Activated CD8-positive, alpha-beta T cell treated with anti-CD3 and anti-CD28 coated beads, Interleukin-2, amount 10 ng/mL, durations not matched to agents 7 days and 5 days (primary cell): ENCODE data around the gene XAB2. TPM values are rescaled to one million over a fixed set of nuclear protein-coding genes. Genes with fewer than 3 reads are reported as not detected.

Experiments used
- ATAC-seq: fragments of 150-1000 bp; cut with Tn5 transposase; one replicate; pipeline ENCODE4 v1.10.0; 2021; ENCODE audit warnings: moderate library complexity
- CTCF ChIA-PET: fragments of 350-600 bp; sonication (Branson Sonifier 250); formaldehyde crosslinking; loops from one replicate; lab custom pipeline; 2021; ENCODE audit warnings: antibody characterized with exemption; lab: Charles Lee
- POLR2A ChIA-PET: fragments of 350-600 bp; sonication (Branson Sonifier 250); formaldehyde crosslinking; loops from one replicate; lab custom pipeline; 2021; ENCODE audit warnings: antibody characterized with exemption; lab: Charles Lee
- DNase-seq: peaks from one replicate; pipeline ENCODE4 v3.0.0-alpha.2; 2020
- H3K27ac Mint-ChIP-seq: one replicate; pipeline ENCODE4 v1.8.0; 2021; ENCODE audit warnings: mild to moderate bottlenecking, mixed read lengths
- H3K27me3 Mint-ChIP-seq: one replicate; pipeline ENCODE4 v1.8.0; 2021; ENCODE audit warnings: low read depth, mixed read lengths
- H3K36me3 Mint-ChIP-seq: one replicate; pipeline ENCODE4 v1.8.0; 2021; ENCODE audit warnings: low read depth, mixed read lengths
- H3K4me1 Mint-ChIP-seq: one replicate; pipeline ENCODE4 v1.8.0; 2021; ENCODE audit warnings: low read depth, mixed read lengths
- H3K4me3 Mint-ChIP-seq: one replicate; pipeline ENCODE4 v1.8.0; 2021; ENCODE audit warnings: mild to moderate bottlenecking, mixed read lengths
- H3K9me3 Mint-ChIP-seq: one replicate; pipeline ENCODE4 v1.8.0; 2022; ENCODE audit warnings: mixed read lengths; ENCODE audit not compliant: insufficient read depth
- total RNA-seq, 2 experiments: library from RNA; stranded (reverse); gene quantifications; one replicate each; pipeline ENCODE4 v1.2.3, GENCODE V29; 2021

Gene XAB2
- total RNA-seq, 2 experiments from 2014 or later, result 44.8 to 46.9 TPM

GRCh38 chr19:7641290-7642276 lies 12.2 kb upstream of the XAB2 start:
- H3K4me1 Mint-ChIP-seq, result peaks cover 35% of the 10 kb centered on the region
- no peak for DNase-seq
- H3K9me3 Mint-ChIP-seq, result no peaks in the 10 kb centered on the region
- POLR2A ChIA-PET, result interaction anchor here (0.8 kb wide), 3 partner anchors 12 to 37 kb away, joined by 3 read pairs; partner anchors contain the start of genes PET100 and XAB2
- no peak overlapping the region for H3K4me3 Mint-ChIP-seq
- no peak for ATAC-seq
- H3K27me3 Mint-ChIP-seq, result no peaks in the 10 kb centered on the region
- no peak overlapping the region for H3K27ac Mint-ChIP-seq
- CTCF ChIA-PET, result interaction anchor here (0.8 to 1.1 kb wide), 2 partner anchors 10 to 39 kb away, joined by 3 to 5 read pairs; partner anchors contain the start of gene TRAPPC5
- H3K36me3 Mint-ChIP-seq, result peaks cover 33% of the 10 kb centered on the region

DNA sequence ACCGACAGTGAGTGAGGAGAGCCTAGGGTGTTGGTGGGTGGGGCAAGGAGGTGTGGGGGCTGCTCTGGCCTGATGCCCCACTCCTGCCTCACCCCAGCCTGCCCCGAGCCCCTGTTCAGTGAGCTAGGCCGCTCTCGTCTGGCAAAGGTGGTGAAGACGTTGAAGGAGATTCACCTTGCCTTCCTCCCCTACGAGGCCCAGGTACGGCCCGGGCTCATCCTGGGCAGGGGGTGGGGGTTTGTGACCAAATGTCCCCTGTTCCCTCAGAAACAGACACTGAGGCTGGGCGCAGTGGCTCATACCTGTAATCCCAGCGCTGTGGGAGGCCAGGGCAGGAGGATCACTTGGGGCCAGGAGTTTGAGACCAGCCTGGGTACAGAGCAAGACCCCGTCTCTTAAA lies 11.5 kb upstream of the XAB2 start:
- no peaks in the 10 kb centered on the region for H3K27me3 Mint-ChIP-seq
- ChIA-PET POLR2A (interaction anchor here (0.8 kb wide), 3 partner anchors 11 to 38 kb away, joined by 3 read pairs; partner anchors contain the start of genes PET100 and XAB2), CTCF (interaction anchor here (0.8 to 1.1 kb wide), 2 partner anchors 11 to 40 kb away, joined by 3 to 5 read pairs; partner anchors contain the start of gene TRAPPC5)
- no peak for DNase-seq
- H3K4me1 Mint-ChIP-seq, result peaks cover 42% of the 10 kb centered on the region
- peaks cover 32% of the 10 kb centered on the region for H3K36me3 Mint-ChIP-seq
- no peak overlapping the region for H3K4me3 Mint-ChIP-seq
- H3K9me3 Mint-ChIP-seq, result no peaks in the 10 kb centered on the region
- no peak overlapping the region for H3K27ac Mint-ChIP-seq
- no peak for ATAC-seq

DNA sequence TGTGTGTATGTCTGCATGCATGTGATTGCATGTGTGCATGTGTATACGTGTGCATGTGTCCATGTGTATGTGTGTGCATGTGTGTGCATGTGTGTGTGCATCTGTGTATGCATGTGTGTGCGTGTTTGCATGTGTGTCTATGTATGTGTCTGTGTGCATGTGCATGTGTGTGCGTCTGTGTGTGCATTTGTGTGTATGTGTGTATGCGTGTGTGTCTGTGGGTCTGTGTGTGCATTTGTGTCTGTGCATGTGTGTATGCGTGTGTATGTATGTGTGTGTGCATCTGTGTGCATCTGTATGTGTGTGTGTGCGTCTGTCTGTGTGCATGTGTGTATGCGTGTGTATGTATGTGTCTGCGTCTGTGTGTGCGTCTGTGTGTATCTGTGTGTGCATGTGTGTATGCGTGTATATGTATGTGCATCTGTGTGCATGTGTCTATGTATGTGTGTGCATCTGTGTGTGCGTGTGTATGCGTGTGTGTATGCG lies 10.6 kb upstream of the XAB2 start:
- no peak for ATAC-seq
- no peaks in the 10 kb centered on the region for H3K9me3 Mint-ChIP-seq
- peaks cover 43% of the 10 kb centered on the region for H3K4me1 Mint-ChIP-seq
- peaks cover 28% of the 10 kb centered on the region for H3K36me3 Mint-ChIP-seq
- H3K27ac Mint-ChIP-seq, result peak overlapping the region; percentile 54
- ChIA-PET POLR2A (no interaction called here), CTCF (no interaction called here)
- H3K4me3 Mint-ChIP-seq, result no peak overlapping the region
- DNase-seq, result no peak
- H3K27me3 Mint-ChIP-seq, result no peaks in the 10 kb centered on the region

DNA sequence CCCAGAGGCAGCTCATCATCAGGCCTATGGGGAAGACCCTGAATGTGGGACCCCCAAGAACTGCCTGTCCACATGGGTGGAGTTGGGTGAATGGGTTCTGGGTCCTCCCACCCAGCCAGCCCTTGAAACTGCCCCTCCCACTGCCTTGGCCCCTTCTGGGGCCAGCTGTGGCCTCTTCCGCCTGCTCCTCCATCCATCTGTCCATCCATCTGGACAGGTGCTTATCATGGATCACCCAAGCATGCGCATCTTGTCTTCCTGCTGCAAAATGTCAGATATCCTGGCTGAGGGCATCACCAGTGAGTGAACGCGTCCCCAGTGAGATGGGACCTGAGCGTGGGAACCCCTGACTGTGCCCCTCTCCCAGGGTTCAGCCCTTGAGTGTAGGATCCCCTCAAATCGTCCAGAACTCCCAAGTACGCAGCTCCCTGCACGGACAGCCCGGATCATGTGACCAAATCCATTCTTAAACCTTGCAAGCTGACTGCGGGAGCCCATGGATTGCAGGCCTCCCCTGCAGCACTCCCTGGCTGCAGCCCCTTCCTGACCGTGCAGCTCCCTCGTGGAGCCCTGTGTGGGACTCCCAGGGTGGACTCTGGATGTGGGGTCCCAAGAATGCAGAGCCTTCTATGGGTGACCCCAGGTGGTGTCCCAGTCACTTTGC lies 9.6 kb upstream of the XAB2 start:
- POLR2A ChIA-PET, result interaction anchor here (2.0 kb wide), 1 partner anchor 9 kb away, joined by 13 read pairs; the partner anchor contains the start of genes PET100 and XAB2

DNA sequence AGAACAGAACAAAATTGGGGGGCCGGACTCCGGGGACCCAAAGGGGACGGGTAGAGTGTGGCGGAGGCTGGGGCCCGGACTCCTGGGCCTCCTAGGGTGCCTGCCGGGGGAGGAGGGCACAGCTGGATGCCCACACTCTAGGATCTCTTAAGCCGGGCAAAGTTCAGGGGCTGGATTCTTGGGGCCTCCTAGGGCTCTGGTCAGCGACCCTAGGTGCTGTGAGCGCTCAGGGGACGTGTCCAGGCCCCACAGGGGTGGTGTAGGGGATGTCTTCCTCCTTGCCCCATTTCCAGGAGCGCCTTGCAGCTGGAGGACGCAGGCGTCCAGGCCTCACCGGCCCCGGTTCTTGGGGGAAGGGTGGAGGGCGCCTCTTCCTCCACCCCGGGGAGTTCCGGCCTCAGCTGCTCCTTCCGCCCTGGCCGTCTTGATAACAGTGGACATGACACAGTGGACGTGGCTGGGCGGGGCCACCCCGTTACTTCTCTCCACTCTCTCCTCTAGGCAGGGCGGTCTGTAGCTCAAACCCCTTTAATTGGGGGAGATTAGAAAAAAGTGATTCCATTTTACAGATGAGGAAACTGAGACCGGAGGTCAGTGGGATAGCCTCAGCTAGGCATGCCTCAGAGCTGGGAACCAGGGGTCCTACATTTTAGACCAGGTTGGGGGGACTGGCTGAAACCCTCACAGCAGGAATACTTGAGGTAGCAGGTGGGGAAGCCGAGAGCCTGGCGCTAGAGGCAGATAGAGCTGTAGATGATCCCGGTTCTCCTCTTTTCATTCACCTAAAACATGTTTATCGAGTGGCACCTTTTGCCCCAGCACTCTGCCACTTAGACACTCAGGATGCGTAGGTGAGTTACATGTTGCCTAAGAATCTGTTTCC lies 8.3 kb upstream of the XAB2 start:
- ATAC-seq, result peak; percentile 38
- POLR2A ChIA-PET, result interaction anchor here (0.9 to 2.0 kb wide), 8 partner anchors 8 to 69 kb away, joined by 3 to 13 read pairs (median 4); partner anchors contain the start of genes MCEMP1, PET100, RETN and XAB2
- Mint-ChIP-seq H3K27me3 (no peaks in the 10 kb centered on the region), H3K36me3 (peaks cover 19% of the 10 kb centered on the region), H3K27ac (peak overlapping the region; percentile 92), H3K4me3 (peak overlapping the region; percentile 80), H3K4me1 (peaks cover 40% of the 10 kb centered on the region), H3K9me3 (no peaks in the 10 kb centered on the region)
- DNase-seq, result peak; percentile 29
- CTCF ChIA-PET, result interaction anchor here (1.0 to 2.9 kb wide), 4 partner anchors 14 to 163 kb away, joined by 3 to 15 read pairs (median 3); partner anchors contain the start of gene TRAPPC5

More for the DNA sequence above, 9.6 kb upstream of the XAB2 start:
- DNase-seq, result no peak
- Mint-ChIP-seq H3K36me3 (peaks cover 25% of the 10 kb centered on the region), H3K27ac (peak overlapping the region; percentile 72), H3K4me3 (peak overlapping the region; percentile 34), H3K9me3 (no peaks in the 10 kb centered on the region), H3K4me1 (peaks cover 43% of the 10 kb centered on the region), H3K27me3 (no peaks in the 10 kb centered on the region)
- no peak for ATAC-seq
- CTCF ChIA-PET, result interaction anchor here (2.9 kb wide), 1 partner anchor 13 kb away, joined by 15 read pairs; no protein-coding TSS in a partner anchor

GRCh38 chr19:7636691-7637373 lies 7.5 kb upstream of the XAB2 start, which contains the start of gene STXBP2:
STXBP2 (plus strand) TSS chr19:7637110; CDS start chr19:7637150, 40 bp downstream.
- Mint-ChIP-seq H3K36me3 (peaks cover 22% of the 10 kb centered on the region), H3K9me3 (no peaks in the 10 kb centered on the region), H3K4me1 (peaks cover 40% of the 10 kb centered on the region), H3K27me3 (no peaks in the 10 kb centered on the region), H3K4me3 (peak within 1 kb of the TSS; percentile 80), H3K27ac (peak within 1 kb of the TSS; percentile 92)
- POLR2A ChIA-PET, result interaction anchor here (0.9 to 1.5 kb wide), 5 partner anchors 8 to 69 kb away, joined by 3 to 5 read pairs (median 3); partner anchors contain the start of genes MCEMP1 and RETN
- DNase-seq (peak; percentile 94), ATAC-seq (peak; percentile 93)
- CTCF ChIA-PET, result interaction anchor here (1.0 to 2.9 kb wide), 4 partner anchors 15 to 164 kb away, joined by 3 to 15 read pairs (median 3); partner anchors contain the start of gene TRAPPC5

GRCh38 chr19:7636317-7636690 lies 7.0 kb upstream of the XAB2 start:
- peak overlapping the region; percentile 92 for H3K27ac Mint-ChIP-seq
- POLR2A ChIA-PET, result interaction anchor here (0.6 kb wide), 1 partner anchor 24 kb away, joined by 3 read pairs; no protein-coding TSS in a partner anchor
- CTCF ChIA-PET, result interaction anchor here (1.3 to 1.6 kb wide), 2 partner anchors 16 to 45 kb away, joined by 3 to 9 read pairs; partner anchors contain the start of gene TRAPPC5

GRCh38 chr19:7635670-7636069 lies 6.3 kb upstream of the XAB2 start:
- H3K9me3 Mint-ChIP-seq, result no peaks in the 10 kb centered on the region
- H3K4me3 Mint-ChIP-seq, result peak overlapping the region; percentile 29
- CTCF ChIA-PET, result interaction anchor here (0.8 to 1.6 kb wide), 3 partner anchors 17 to 67 kb away, joined by 3 to 9 read pairs (median 3); partner anchors contain the start of gene TRAPPC5
- H3K27ac Mint-ChIP-seq, result peak overlapping the region; percentile 92
- POLR2A ChIA-PET, result interaction anchor here (0.6 kb wide), 1 partner anchor 25 kb away, joined by 3 read pairs; no protein-coding TSS in a partner anchor
- DNase-seq, result no peak
- H3K36me3 Mint-ChIP-seq, result peaks cover 25% of the 10 kb centered on the region
- no peak for ATAC-seq
- H3K4me1 Mint-ChIP-seq, result peaks cover 47% of the 10 kb centered on the region
- H3K27me3 Mint-ChIP-seq, result no peaks in the 10 kb centered on the region

More at GRCh38 chr19:7636317-7636690, 7.0 kb upstream of the XAB2 start:
- Mint-ChIP-seq H3K4me3 (peak overlapping the region; percentile 80), H3K9me3 (no peaks in the 10 kb centered on the region), H3K27me3 (no peaks in the 10 kb centered on the region), H3K4me1 (peaks cover 43% of the 10 kb centered on the region), H3K36me3 (peaks cover 25% of the 10 kb centered on the region)
- DNase-seq, result no peak
- no peak for ATAC-seq

DNA sequence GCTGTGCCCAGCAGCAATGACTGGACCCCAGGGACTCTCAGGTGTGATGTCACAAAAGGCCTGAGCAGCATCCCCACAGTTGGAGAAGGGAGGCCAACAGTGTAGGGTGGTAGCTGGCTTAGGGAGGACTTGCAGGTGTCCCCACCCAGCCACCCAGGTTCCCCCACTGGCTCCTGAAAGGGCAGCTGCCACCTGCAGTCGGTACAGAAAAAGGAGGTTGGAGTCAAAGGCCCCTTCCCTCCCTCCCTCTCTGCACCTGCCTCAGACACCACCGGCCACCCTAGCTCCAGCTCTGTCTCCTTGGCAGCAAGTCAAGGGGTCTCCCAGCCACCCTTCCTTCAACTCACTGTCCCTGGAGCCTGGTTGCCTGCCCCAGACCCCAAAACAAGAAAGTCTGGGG lies 4.4 kb upstream of the XAB2 start, which contains the start of gene PCP2:
TSS of gene PCP2 (minus strand) at position 22 of the 400 bp plus-strand sequence. CDS start 262 bp downstream, outside the sequence.
- POLR2A ChIA-PET, result no interaction called here
- Mint-ChIP-seq H3K36me3 (peaks cover 15% of the 10 kb centered on the region), H3K27me3 (no peaks in the 10 kb centered on the region), H3K27ac (peak within 1 kb of the TSS; percentile 60), H3K4me1 (peaks cover 47% of the 10 kb centered on the region), H3K9me3 (no peaks in the 10 kb centered on the region), H3K4me3 (no peak within 1 kb of the TSS)
- ATAC-seq, result no peak
- CTCF ChIA-PET, result interaction anchor here (0.6 kb wide), 1 partner anchor 19 kb away, joined by 3 read pairs; no protein-coding TSS in a partner anchor
- no peak for DNase-seq
